Subcutaneous adipose tissue (tissue), 4 donors: Measurements from ENCODE around the gene SNX30. TPM values are rescaled to one million over a fixed set of nuclear protein-coding genes. Genes with fewer than 3 reads are reported as not detected.

Experiments
- CTCF ChIP-seq: fragments of 450-650 bp; IDR thresholded peaks from one replicate; pipeline ENCODE4 v1.5.1; 2016; ENCODE audit warnings: low read depth, mild to moderate bottlenecking, control low read depth, antibody characterized with exemption, moderate library complexity
- total RNA-seq, 4 donors: library from RNA; depleted of rRNA; stranded (reverse); fragments of >200 nt; gene quantifications; one replicate each; pipeline ENCODE4 v1.1.0, GENCODE V29; 2016

The SNX30 gene
- total RNA-seq, 4 donors from 2014 or later: 10.1 to 25.3 (median 13.4) TPM

- TF ChIP-seq CTCF: no peak
These were observed 80.8 kb downstream of the SNX30 start for GRCh38 chr9:112831281-112831851.

- no peak for TF ChIP-seq CTCF
These were observed 81.4 kb downstream of the SNX30 start for GRCh38 chr9:112831969-112832368.

GRCh38 chr9:112833081-112833480 is 82.5 kb downstream of the SNX30 start:
- no peak for TF ChIP-seq CTCF

DNA sequence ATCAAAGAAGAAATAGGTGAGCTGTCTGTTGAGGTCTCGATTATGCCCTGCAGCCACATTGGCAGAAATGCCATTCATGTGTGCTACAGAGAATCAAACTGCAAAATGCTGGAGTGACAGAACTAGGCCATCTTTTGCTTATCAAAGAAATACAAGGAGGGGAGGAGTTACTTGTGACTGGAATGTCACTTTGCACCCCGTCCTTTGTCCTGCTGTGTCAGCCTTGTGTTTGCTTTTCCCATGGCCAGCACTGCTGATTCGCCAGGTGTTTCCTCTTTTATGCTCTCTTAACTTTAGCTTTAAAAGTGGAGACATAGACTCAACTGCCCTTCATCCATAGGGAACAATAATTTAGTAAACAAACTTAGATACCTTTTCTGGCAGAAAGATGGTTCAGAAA is 85.8 kb downstream of the SNX30 start:
- no peak for TF ChIP-seq CTCF

GRCh38 chr9:112838342-112838741 is 87.8 kb downstream of the SNX30 start:
- no peak for TF ChIP-seq CTCF

GRCh38 chr9:112839331-112839730 is 88.8 kb downstream of the SNX30 start:
- no peak for TF ChIP-seq CTCF

DNA sequence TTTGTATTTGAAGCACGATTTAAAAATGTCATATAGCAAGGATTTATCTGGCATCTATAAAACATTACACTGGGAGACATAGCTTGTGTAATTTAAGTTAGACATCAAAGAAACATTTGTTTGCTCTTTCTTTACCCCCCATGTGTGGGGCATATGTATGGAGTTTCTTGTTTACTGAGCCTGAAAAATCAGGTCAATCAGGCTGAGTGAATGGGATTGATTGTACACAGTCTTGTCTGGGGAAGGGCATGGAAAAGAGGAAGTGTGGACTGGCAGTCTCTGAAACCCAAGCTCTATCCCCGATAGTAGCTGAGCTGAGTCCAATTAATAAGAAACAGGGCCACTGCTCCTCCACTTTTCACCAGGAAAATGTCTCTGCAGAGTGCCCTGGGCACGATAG is 90.7 kb downstream of the SNX30 start:
- no peak for TF ChIP-seq CTCF
